ENCODE data around the gene PHACTR3.

Gene PHACTR3

GRCh38 chr20:59631751-59632540 is 27.6 kb downstream of the PHACTR3 start:
- no peaks in the 10 kb centered on the region for H3K27me3 ChIP-seq (ENCODE audit: control insufficient read depth, low read length)
- no peaks in the 10 kb centered on the region for H4K20me1 ChIP-seq (ENCODE audit: control insufficient read depth, insufficient read depth, low read depth, low read length)
- no peaks in the 10 kb centered on the region for H3K9me3 ChIP-seq (ENCODE audit: control insufficient read depth, insufficient read depth, low read length)

GRCh38 chr20:59632541-59633113 is 28.3 kb downstream of the PHACTR3 start:
- Histone ChIP-seq H3K27ac (ENCODE audit: low read depth, low read length) (no peak overlapping the region), H3K4me2 (ENCODE audit: low read length) (no peak overlapping the region), H3K9me2 (replicated peaks; ENCODE audit: control insufficient read depth, low read length) (no peaks in the 10 kb centered on the region), H3K9me3 (ENCODE audit: control insufficient read depth, insufficient read depth, low read length) (no peaks in the 10 kb centered on the region), H3K79me2 (ENCODE audit: control insufficient read depth, low read length) (no peaks in the 10 kb centered on the region), H3K4me3 (ENCODE audit: low read length) (no peak overlapping the region), H3K36me3 (ENCODE audit: control insufficient read depth, low read length) (no peaks in the 10 kb centered on the region), H3K27me3 (ENCODE audit: control insufficient read depth, low read length) (no peaks in the 10 kb centered on the region), H3K4me1 (ENCODE audit: control insufficient read depth, low read length) (no peaks in the 10 kb centered on the region), H3F3A (ENCODE audit: control insufficient read depth, insufficient read depth) (no peaks in the 10 kb centered on the region), H4K20me1 (ENCODE audit: control insufficient read depth, insufficient read depth, low read depth, low read length) (no peaks in the 10 kb centered on the region)
- TF ChIP-seq CTCF (IDR thresholded peaks at IDR 0.05; ENCODE audit: low read depth, low read length, poor library complexity, severe bottlenecking): no peak
- no peak for TF ChIP-seq EZH2phosphoT487 (IDR thresholded peaks at IDR 0.05; ENCODE audit: borderline replicate concordance, low read length)

More at GRCh38 chr20:59631751-59632540, 27.6 kb downstream of the PHACTR3 start:
- no peaks in the 10 kb centered on the region for H3K9me2 ChIP-seq (replicated peaks; ENCODE audit: control insufficient read depth, low read length)
- H3F3A ChIP-seq (ENCODE audit: control insufficient read depth, insufficient read depth): no peaks in the 10 kb centered on the region
- TF ChIP-seq CTCF (IDR thresholded peaks at IDR 0.05; ENCODE audit: low read depth, low read length, poor library complexity, severe bottlenecking): no peak
- no peak for TF ChIP-seq EZH2phosphoT487 (IDR thresholded peaks at IDR 0.05; ENCODE audit: borderline replicate concordance, low read length)
- no peak overlapping the region for H3K4me3 ChIP-seq (ENCODE audit: low read length)
- no peaks in the 10 kb centered on the region for H3K36me3 ChIP-seq (ENCODE audit: control insufficient read depth, low read length)
- no peak overlapping the region for H3K4me2 ChIP-seq (ENCODE audit: low read length)
- H3K79me2 ChIP-seq (ENCODE audit: control insufficient read depth, low read length): no peaks in the 10 kb centered on the region
- H3K27ac ChIP-seq (ENCODE audit: low read depth, low read length): no peak overlapping the region
- no peaks in the 10 kb centered on the region for H3K4me1 ChIP-seq (ENCODE audit: control insufficient read depth, low read length)

DNA sequence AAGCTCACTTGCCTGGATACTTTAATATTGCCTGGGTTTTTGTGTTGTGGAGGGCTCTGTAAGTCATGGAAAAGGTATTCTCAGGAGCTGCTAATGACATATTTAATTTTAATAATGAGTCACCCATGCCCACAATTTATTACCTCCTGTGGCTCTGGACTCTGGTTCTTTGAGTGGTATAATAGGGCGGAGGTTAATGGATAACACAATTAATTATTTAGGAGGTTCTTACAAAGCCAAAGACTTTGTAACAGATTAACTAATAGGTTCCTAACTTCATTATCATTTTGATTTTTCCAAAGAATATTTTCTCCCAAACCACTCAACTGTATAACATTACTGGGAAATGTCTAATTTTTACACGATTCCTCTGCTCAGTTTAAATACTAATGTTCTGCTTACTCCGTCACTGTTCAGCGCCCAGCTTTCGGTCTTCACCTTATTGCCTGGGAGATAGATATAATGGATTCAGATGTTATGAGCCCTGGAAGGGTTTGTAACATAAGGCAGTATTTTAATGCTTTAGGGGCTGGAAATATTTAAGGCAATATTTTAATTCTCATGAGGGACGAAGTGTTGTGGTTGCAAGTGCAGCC is 29.4 kb downstream of the PHACTR3 start:
- Histone ChIP-seq H3F3A (ENCODE audit: control insufficient read depth, insufficient read depth) (no peaks in the 10 kb centered on the region), H3K4me3 (ENCODE audit: low read length) (no peak overlapping the region), H3K27ac (ENCODE audit: low read depth, low read length) (no peak overlapping the region), H3K27me3 (ENCODE audit: control insufficient read depth, low read length) (no peaks in the 10 kb centered on the region), H3K9me2 (replicated peaks; ENCODE audit: control insufficient read depth, low read length) (no peaks in the 10 kb centered on the region), H3K36me3 (ENCODE audit: control insufficient read depth, low read length) (no peaks in the 10 kb centered on the region), H3K9me3 (ENCODE audit: control insufficient read depth, insufficient read depth, low read length) (no peaks in the 10 kb centered on the region), H3K79me2 (ENCODE audit: control insufficient read depth, low read length) (no peaks in the 10 kb centered on the region), H3K4me1 (ENCODE audit: control insufficient read depth, low read length) (no peaks in the 10 kb centered on the region), H3K4me2 (ENCODE audit: low read length) (no peak overlapping the region), H4K20me1 (ENCODE audit: control insufficient read depth, insufficient read depth, low read depth, low read length) (no peaks in the 10 kb centered on the region)
- TF ChIP-seq CTCF (IDR thresholded peaks at IDR 0.05; ENCODE audit: low read depth, low read length, poor library complexity, severe bottlenecking) (no peak), EZH2phosphoT487 (IDR thresholded peaks at IDR 0.05; ENCODE audit: borderline replicate concordance, low read length) (no peak)
